GM18505 (cell line): ENCODE measurements around the gene PLCB1.
"Not testable (repeated sequence)": the region's sequence is repeated elsewhere in the genome, so short reads cannot be mapped to it uniquely, and the experiment has no call there.

ENCODE experiments used
- ATAC-seq: cut with Tn5 transposase; IDR thresholded peaks from one replicate; pipeline ENCODE4 v1.9.1; 2021; ENCODE audit not compliant: unreplicated experiment
- POLR2A ChIP-seq: IDR thresholded peaks from 4 replicates; pipeline ENCODE4 v1.6.1; 2011; ENCODE audit warnings: borderline replicate concordance; ENCODE audit not compliant: insufficient read depth, insufficient read length; ENCODE audit errors: extremely low read depth

Gene PLCB1

DNA sequence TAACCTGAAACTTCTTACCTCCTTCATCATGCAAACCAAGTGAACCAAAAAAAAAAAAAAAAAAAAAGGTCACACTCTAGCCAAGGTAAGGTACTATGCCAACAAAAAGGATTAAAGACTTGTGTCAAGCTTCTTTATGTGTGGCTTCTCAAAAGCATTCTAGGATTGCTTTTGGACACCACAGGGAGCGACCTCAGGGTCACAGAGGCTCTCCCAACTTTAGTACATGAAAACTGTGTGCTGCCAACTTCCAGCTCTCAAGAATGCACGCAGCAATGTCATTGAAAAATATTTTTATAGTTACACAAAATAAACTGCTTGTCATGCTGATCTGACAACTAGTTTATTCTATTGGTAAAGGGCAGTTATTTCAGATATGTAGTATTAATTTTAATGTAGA, 243.8 kb downstream of the PLCB1 start:
- no peak for TF ChIP-seq POLR2A
- no peak for ATAC-seq

DNA sequence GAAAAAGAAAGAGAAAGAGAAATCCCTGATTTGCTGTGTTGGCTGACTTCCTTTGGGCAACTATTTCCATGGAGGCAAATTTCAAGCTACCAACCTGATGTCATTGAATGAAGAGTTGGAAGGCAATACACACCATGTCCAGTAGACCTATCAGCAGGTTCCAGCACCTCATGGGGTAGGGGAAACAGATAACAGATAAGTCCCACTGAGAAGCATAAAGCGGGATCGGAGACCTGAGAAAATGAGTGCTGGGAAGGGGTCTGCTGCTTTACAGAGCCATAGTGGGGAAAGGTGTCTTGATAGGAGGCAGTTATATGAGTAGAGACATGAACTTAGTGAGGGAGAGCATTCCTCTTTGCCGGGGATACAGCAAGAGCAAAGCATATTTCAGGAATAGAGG, 244.9 kb downstream of the PLCB1 start:
- TF ChIP-seq POLR2A: no peak
- ATAC-seq: no peak

DNA sequence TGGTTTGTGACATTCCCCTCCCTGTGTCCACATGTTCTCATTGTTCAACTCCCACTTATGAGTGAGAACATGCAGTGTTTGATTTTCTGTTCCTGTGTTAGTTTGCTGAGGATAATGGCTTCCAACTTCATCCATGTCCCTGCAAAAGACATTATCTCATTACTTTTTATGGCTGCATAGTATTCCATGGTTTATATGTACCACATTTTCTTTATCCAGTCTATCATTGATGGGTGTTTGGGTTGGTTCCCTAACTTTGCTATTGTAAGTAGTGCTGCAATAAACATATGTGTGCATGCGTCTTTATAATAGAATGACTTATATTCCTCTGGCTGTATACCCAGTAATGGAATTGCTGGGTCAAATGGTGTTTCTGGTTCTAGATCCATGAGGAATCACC, 247.1 kb downstream of the PLCB1 start:
- not testable (repeated sequence) for ATAC-seq

DNA sequence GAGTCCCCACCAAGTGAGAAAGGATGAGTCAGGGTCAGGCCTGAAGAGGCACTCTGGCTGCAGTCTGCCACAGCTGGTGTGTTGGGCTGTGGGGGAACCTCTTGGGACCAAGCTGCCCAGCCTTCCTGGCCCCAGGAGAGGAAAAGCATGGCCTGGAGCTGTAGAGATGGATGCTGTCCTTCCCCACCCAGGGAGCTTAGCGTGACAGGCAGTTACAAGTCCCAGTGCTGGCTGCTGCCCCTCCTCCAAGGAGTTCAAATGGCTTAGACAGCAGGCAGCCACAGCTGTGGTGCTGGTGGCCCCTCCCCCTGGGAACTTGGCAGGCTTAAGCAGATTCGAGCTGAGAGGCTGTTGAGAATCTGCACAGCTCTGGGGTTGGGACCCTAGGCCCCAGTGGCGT, 253.2 kb downstream of the PLCB1 start:
- ATAC-seq: no peak
- no peak for TF ChIP-seq POLR2A

DNA sequence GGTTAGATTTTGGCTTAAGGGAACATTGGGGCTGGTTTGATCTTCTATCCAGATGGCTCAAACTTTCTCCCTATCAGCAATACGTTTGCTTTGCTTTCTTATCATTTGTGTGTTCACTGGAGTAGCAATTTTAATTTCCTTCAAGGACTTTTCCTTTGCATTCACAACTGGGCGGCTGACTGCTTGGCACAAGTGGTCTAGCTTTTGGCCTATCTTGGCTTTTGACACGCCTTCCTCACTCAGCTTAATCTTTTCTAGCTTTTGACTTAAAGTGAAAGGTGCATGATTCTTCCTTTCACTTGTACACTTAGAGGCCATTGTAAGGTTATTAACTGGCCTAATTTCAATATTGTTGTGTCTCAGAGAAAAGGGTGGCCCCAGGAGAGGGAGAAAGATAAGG, 254.9 kb downstream of the PLCB1 start:
- no peak for TF ChIP-seq POLR2A
- no peak for ATAC-seq

DNA sequence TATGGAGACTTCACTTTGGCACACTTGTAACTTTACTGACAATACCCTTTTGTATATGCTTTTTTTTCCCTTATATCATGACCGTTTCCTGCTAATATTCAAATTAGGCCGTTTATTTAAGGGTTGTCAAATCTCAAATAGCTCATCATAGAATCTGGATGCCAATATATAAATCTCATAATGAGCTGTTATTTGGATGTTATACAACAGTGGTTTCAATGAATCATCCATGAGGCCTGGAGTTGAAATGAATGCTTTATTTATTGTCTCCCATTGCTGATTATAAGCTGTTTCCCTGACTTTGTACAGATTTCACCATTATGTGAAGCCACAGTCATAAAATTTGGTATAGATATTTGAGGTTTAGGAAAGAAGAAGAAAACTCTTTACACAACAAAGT, 256.1 kb downstream of the PLCB1 start:
- ATAC-seq: no peak
- no peak for TF ChIP-seq POLR2A

DNA sequence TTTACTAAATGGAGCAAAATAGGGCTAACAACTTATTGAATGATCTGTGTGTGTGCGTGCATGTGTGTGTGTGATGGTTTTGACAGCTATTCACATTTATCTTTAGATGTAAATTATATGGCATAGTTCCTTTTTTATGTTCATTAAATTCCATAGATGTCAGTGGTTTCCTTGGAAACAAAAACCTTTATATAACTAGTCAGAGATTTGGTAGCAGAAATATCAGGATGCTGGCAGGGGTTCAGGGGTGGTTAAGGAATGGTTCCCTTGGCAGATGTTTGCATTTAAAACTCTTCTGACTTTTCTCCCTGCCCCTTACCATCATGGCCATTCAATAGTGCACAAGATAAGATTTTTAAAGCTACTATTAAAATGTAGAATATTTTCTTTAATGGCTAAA, 256.6 kb downstream of the PLCB1 start:
- no peak for ATAC-seq
- no peak for TF ChIP-seq POLR2A

DNA sequence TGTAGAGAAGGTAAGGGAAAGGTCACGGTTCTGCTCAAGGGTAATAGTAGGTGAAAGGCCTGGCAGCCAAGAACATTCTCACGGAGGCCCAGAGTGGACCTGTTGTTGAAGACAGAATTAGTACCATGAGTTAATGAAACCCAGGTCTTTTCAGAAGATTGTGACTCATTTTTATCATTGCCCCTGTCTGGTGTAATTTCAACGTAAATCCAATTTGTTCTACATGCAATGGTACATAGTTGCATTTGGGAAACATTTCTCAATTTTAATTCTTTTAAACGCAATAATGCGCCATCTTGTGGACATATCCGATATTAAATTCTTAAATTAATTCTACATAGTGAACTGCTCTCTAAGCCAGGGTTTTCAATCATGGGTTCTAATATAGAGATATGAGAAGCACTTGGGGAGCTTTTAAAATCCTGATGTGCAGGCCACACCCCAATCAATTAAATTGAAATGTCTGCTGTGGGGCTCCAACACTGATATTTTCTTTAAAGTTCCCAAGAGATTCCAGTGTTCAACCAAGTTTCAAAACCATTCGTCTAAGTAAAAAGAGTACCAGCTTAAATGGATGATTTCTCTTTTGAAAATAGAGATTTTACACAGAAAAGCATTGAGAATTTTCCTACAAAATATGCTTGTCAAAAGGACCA, 257.4 kb downstream of the PLCB1 start:
- no peak for ATAC-seq

DNA sequence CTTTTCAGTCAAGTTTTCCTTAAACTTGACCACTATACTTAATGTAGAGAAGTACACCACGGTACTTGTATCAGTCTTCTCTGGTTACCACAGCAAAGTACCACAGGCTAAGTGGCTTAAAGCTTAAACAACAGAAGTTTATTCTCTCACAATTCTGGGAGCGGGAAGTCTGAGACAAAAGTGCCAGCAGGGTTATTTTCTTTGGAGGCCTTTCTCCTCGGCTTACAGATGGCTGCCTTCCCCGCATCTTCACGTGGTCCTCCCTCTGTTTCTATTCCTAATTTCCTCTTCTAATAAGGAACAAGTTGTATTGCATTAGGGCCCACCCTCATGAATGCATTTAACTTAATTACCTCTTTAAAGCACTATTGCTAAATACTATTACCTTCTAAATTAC, 258.0 kb downstream of the PLCB1 start:
- no peak for TF ChIP-seq POLR2A
- ATAC-seq: no peak

More for the DNA sequence above, 257.4 kb downstream of the PLCB1 start:
- no peak for TF ChIP-seq POLR2A

DNA sequence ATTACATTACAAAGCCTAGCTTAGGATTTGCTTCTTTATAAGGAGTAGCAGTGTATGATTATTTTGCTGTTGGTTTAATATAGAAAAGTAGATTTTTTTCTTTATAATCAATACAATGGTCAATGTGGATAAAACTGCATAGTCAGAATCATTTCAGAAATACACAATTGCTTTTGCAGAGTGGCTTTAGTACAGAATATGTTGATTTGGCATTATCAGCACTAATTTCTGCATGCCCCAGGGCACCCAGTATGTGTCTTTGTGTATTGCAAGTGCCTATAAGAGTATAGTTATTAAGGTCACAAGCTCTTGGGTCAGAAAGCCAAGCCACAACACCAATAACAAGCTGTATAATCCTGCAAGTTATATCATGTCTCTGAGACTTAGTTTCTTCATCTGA, 258.4 kb downstream of the PLCB1 start:
- TF ChIP-seq POLR2A: no peak
- ATAC-seq: no peak

DNA sequence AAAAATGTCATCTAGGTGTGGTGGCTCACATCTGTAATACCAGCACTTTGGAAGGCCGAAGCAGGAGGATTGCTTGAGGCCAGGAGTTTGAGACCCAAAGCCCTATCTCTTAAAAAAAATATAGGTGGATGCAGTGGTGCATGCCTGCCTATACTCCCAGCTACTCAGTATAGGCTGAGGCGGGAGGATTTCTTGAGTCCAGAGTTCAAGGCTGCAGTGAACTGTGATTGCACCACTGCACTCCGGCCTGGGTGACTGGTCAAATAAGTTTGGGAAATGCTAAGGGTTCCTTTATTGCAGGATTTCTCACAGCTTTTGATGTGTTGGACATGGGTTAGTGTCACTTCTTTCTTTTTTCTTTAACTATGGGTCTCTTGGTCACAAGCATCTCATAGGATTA, 261.3 kb downstream of the PLCB1 start:
- no peak for ATAC-seq
- no peak for TF ChIP-seq POLR2A

DNA sequence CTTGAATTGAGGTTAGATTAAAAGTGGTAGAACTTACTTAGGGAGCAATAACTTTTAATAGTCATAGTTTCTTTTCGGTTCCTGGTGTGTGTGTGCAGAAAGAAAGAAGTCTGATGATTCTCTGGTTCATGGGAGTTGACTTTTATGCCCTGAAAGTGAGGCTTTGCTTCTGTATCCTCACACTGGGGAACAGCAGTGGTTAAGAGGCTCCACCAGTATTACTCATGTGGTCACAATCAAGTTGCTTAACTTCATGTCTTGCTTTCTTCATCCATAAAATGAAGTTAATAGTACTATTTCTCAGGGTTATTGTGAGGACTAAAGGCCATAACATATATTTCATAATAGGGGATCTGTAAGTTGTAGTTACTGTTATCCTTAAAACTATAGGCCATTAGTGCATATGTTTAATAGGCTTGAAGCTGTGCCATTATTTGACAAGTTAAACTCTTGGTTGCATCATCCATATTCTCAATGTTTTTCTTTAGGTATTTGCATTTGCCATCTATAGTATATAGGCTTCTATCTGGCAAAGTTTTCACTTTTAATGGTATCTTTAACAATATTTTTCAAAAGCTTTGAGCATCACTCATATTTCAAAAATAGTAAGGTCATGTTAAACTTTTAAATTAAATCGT, 262.4 kb downstream of the PLCB1 start:
- ATAC-seq: peak; percentile 76
- no peak for TF ChIP-seq POLR2A

DNA sequence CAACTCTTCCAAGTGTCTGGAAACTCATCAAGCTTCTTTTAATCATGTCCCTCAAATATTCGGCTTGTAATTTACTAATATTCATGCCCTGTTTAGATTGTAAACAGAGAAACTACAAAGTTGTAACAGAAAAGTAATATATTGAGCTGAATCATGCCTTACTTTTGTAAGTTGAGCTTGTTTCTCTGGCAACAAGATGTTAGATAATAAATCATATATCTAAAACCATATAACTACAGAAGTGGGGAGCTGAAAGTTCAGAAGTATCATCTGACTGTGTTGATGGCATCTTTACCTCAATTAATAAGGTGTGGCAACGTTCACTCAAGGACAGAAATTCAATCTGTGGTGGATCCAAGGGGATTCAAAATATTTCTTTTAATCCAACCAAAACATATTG, 263.9 kb downstream of the PLCB1 start:
- ATAC-seq: no peak
- no peak for TF ChIP-seq POLR2A

DNA sequence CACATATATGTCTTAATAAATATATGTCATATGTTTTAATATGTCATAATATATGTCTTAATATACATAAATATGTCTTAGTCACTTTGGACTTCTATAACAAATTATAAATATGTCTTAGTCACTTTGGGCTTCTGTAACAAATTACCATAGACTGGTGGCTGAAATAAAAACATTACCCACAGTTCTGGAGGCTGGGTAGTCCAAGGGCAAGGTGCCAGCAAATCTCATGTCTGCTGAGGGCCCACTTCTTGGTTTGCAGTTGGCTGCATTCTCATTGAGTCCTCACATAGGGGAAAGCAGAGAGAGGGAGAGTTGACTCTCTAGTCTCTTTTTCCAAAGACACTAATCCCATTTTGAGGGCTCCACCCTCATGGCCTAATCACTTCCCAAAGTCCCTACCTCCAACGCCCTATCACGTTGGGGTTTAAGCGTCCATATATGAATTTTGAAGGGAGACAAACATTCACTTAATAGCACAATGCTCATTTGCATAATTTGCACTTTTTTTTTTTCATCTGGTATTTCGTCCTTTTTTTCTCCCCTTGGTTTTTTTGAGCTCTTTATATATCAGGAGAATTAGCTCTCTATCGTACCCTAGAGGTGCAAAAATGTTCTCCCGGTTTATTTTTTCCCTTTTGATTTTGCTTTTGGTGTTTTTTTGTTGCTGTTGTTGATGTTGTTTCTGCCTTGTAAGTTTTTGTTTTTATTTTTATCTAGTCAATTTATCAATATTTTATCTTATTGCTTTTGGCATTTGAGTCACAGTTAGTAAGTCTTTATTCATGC, 266.4 kb downstream of the PLCB1 start:
- TF ChIP-seq POLR2A: no peak
- no peak for ATAC-seq

DNA sequence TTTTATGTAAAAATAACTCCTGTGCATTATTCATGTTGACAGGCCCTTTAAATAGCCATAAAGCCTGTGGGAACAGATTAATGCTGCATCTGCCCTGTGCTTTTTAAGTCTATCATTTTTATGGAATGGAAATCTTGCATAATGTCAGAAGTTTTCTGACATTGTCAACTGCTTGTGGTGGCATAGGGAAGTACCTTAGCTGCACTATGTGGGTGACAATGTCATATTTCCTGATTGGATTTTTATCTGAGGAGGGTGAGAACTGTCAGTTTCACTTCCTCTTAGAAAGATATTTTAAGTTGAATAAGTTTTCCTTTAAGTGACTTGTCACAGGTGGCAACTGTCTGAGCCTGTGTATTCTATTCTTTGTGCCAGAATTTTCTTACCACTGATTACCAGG, 267.9 kb downstream of the PLCB1 start:
- no peak for TF ChIP-seq POLR2A
- peak; percentile 99 for ATAC-seq

DNA sequence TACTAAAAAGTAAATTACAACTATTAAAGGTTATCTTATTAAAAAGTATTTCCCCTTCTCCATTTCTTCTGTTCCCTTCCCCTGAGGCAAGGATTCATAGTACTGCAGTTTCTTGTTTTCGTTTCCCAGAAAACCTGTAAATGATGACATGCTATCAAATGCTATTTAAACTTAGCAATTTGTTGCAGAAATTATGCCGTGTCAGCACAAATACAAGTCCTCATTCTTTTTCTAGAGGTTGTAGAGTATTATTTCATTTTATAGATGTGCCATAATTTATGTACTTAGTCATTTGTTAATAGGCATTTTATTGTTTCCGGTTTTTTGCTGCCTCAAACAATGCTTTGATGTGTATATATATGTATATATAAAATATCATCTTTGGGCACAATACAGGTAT, 268.4 kb downstream of the PLCB1 start:
- no peak for ATAC-seq

More for the DNA sequence above, 268.4 kb downstream of the PLCB1 start:
- TF ChIP-seq POLR2A: no peak
